ENCODE measurements around the gene ZNF367.

GRCh38 chr9:96423985-96424336 is 5.8 kb upstream of the ZNF367 start:
- TF ChIP-seq, protein P1, sequence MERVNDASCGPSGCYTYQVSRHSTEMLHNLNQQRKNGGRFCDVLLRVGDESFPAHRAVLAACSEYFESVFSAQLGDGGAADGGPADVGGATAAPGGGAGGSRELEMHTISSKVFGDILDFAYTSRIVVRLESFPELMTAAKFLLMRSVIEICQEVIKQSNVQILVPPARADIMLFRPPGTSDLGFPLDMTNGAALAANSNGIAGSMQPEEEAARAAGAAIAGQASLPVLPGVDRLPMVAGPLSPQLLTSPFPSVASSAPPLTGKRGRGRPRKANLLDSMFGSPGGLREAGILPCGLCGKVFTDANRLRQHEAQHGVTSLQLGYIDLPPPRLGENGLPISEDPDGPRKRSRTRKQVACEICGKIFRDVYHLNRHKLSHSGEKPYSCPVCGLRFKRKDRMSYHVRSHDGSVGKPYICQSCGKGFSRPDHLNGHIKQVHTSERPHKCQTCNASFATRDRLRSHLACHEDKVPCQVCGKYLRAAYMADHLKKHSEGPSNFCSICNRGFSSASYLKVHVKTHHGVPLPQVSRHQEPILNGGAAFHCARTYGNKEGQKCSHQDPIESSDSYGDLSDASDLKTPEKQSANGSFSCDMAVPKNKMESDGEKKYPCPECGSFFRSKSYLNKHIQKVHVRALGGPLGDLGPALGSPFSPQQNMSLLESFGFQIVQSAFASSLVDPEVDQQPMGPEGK (CRISPR knock-in tag; IDR thresholded peaks at IDR 0.05; ENCODE audit: borderline replicate concordance) = no peak
- TF ChIP-seq, protein P2, sequence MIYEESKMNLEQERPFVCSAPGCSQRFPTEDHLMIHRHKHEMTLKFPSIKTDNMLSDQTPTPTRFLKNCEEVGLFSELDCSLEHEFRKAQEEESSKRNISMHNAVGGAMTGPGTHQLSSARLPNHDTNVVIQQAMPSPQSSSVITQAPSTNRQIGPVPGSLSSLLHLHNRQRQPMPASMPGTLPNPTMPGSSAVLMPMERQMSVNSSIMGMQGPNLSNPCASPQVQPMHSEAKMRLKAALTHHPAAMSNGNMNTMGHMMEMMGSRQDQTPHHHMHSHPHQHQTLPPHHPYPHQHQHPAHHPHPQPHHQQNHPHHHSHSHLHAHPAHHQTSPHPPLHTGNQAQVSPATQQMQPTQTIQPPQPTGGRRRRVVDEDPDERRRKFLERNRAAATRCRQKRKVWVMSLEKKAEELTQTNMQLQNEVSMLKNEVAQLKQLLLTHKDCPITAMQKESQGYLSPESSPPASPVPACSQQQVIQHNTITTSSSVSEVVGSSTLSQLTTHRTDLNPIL (CRISPR knock-in tag; IDR thresholded peaks at IDR 0.05; ENCODE audit: low read depth) = no peak
- TF ChIP-seq ARNTL (CRISPR knock-in tag; IDR thresholded peaks at IDR 0.05; ENCODE audit: borderline replicate concordance, low read depth) (no peak), TCF4 (CRISPR knock-in tag; IDR thresholded peaks at IDR 0.05; ENCODE audit: borderline replicate concordance) (no peak)

All from SK-N-SH treated with all-trans-retinoic acid at 6 μM for 48 hours (cell line).